CD4-positive, alpha-beta T cell treated with Interleukin-21 for 1 hour (primary cell): ENCODE data around the gene EXD3.
"Not testable (repeated sequence)": the region's sequence is repeated elsewhere in the genome, so short reads cannot be mapped to it uniquely, and the experiment has no call there.

Experiments
- DNase-seq: peaks from one replicate; pipeline ENCODE4 v3.0.0-alpha.2; 2020

EXD3 gene

DNA sequence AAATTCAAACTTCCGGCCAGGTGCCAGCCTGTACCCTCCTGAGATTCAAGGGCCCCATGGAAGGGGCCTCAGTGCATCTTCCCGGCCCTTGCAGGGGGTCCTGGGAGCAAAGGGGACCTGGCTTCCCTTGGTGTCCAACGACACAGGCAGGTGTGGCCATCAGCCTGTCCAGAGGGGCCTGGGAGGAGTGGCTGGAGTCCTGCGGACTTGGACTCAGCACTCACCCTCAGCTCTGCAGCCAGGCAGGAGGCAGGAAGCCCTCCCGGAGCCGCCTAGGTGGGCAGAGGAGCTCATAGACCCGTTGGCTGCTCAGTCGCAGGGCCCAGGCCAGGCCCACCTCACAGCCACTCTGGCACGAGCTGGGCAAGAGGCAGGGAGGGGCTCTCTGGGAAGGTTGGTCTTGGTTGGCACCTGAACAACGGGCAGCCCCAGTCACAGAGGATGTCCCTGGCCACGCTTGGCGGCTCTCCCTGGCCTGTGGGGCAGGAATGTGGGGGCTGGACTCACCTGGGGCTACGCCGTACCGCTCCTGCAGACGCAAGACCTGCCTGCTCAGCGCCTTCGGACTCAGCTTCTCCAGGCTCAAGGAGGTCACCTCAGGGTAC is 67.1 kb downstream of the EXD3 start:
- no peak for DNase-seq

DNA sequence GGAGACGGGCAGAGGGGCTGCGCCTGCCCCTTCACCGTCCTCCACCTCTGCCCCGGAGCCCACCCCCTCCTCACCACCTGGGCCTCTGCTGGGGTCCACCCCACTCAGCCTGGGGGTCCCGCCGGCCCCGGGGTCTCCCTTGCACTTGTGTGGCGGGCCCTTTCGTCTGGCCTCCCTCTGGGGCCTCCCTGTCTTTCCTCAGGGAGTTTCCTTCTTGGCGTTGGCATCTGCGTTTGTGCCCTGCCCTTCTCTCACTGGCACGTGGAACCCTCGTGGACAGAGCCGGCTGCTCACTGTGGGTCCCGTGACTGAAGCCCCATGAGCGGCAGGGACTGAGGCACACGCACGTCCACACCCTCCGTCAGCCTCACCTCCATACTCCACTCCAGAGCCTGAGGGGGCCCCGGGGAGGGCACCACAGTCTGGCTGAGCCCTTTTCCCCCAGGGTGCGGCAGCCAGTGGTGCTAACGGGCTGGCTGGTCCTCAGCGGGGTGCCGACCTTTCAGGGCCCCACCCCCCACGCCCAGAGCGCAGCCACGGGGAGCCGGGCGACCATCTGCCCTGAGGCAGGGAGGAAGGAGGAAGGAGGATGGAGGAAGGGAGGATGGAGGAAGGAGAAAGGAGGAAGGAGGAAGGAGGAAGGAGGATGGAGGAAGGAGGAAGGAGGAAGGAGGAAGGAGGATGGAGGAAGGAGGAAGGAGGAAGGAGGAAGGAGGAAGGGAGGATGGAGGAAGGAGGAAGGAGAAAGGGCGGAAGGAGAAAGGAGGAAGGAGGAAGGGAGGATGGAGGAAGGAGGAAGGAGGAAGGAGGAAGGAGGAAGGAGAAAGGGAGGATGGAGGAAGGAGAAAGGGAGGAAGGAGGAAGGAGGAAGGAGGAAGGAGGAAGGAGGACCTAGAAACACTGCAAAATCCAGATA is 67.9 kb downstream of the EXD3 start:
- DNase-seq, result no peak

GRCh38 chr9:137354153-137354844 is 68.7 kb downstream of the EXD3 start:
- no peak for DNase-seq

GRCh38 chr9:137353223-137354152 is 69.5 kb downstream of the EXD3 start:
- no peak for DNase-seq

DNA sequence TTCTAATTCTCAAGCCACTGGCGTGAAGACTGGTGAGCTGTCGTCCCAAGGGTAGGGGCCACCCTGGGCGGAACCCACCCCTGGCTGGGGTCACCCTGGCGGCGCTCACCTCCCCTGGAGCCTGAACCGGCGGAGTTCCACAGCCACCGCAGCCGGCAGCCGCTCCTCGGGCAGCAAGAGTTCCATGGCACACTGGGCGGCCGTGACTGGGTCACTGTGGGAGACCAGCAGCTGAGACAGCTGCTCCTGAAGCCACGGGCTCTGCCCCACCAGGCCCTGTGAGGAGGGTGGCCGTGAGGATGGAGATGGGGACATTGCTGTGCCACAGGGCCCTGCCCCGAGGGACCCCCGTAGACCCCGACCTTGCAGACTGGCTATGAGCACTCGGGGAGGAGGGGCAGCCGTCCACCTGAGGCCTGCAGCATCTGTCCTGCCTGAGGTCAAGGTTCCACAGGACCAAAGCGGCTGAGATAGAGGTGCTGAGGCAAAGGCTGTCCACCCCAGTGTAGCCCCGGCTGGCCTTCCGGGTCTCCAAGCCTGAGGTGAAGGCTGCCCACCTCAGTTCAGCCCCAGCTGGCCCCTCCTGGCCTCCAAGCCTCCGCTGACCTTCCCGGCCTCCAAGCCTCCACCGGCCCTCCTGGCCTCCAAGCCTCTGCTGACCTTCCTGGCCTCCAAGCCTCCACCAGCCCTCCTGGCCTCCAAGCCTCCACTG is 70.3 kb downstream of the EXD3 start:
- no peak for DNase-seq

GRCh38 chr9:137351781-137352501 is 71.0 kb downstream of the EXD3 start:
- no peak for DNase-seq

GRCh38 chr9:137350696-137351584 is 72.0 kb downstream of the EXD3 start:
- DNase-seq, result no peak

DNA sequence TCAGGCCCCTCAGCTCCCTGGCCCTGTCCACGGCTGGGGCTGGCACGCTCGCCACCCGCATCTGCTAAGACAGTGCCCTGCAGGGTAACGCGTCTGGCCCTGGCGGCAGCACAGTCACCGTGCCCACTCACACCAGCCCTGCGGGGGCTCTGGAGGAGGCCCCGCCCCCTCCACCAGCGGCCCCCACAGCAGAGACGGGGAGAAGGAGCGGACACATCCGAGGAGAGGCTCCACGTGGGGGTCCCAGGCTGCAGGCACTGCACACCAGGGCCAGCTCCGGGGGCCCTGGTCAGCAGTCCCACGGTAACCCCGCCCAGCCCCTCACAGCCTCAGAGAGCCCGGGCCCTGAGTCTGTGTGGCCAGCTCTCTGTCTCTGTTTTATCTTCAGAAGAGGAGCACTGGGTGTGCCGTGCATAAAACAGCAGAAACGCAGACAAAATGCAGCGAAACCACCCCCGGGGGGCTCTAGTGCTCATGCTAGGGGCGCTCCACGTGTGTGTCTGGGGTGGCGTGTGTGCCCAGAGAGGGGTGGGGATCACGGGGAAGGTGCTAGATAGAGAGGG is 73.4 kb downstream of the EXD3 start:
- DNase-seq, result no peak

GRCh38 chr9:137348769-137349470 is 74.0 kb downstream of the EXD3 start:
- no peak for DNase-seq

GRCh38 chr9:137347928-137348327 is 75.0 kb downstream of the EXD3 start:
- no peak for DNase-seq

DNA sequence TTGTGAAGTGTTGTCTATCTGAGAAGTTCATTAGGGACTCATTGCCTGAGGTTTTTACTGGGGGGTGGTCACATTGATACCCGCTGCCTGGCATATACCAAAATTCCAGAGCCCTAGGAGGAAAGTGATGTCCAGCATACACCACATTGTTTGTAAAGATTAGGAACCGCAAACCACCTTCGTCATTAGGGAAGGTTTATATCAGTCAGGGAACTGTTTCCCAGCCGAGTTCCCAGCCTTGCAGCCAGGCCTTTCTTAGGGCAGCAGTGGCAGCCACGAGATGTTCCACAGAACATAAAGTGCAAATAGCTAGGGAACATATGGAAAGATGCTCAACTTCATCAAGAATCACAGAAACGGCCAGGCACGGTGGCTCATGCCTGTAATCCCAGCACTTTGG is 80.5 kb downstream of the EXD3 start:
- no peak for DNase-seq

- no peak for DNase-seq
Observed at GRCh38 chr9:137341227-137341626, 81.7 kb downstream of the EXD3 start.

GRCh38 chr9:137339908-137340462 is 83.0 kb downstream of the EXD3 start:
- DNase-seq, result not testable (repeated sequence)

- DNase-seq, result no peak
Observed at GRCh38 chr9:137339045-137339907, 83.7 kb downstream of the EXD3 start.

DNA sequence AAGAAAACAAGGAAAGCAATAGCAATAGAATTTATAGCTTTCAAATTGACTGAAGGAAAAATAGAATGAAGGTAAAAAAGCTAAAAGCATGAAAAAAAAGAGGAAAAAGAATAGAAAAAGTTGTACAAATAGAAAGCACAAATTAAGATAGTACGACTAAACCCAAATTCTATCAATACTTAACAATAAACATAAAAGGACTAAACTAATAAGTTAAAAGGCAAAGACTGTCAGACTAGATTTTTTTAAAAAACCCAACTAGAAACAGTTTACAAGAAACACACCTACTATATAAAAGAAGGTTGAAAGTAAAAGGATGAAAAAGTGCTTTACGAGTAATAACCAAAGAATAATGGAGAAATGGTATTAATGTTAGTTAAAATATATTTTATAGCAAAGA is 86.2 kb downstream of the EXD3 start:
- no peak for DNase-seq

GRCh38 chr9:137333016-137333671 is 89.8 kb downstream of the EXD3 start:
- DNase-seq, result no peak

DNA sequence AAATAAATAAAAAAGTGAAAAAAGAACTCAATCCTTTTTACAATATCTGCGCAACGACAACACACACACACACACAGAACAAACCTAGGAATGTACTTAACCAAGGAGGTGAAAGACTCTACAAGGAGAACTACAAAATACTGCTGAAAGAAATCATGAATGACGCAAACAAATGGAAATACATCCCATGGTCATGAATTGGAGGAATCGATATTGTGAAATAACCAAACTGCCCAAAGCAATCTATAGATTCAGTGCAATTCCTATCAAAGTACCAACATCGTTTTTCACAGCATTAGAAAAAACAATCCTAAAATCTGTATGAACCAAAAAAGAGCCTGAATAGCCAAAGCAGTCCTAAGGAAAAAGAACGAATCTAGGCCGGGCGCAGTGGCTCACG is 91.0 kb downstream of the EXD3 start:
- no peak for DNase-seq
